GM20000 (cell line): Measurements from ENCODE around the gene GMPPB.

Experiments used
- DNase-seq: peaks from one replicate; pipeline ENCODE4 v3.0.0; 2012; ENCODE audit warnings: low spot score
- CTCF ChIP-seq: IDR thresholded peaks from 2 replicates; pipeline ENCODE4 v1.5.1; 2012; ENCODE audit warnings: mild to moderate bottlenecking, control low read depth; ENCODE audit errors: extremely low read depth, missing control alignments

Gene GMPPB

GRCh38 chr3:49745986-49746385, 22.2 kb upstream of the GMPPB start:
- no peak for TF ChIP-seq CTCF
- DNase-seq = no peak

- no peak for DNase-seq
- TF ChIP-seq CTCF = no peak
Measured at GRCh38 chr3:49740427-49740826, 16.7 kb upstream of the GMPPB start.

GRCh38 chr3:49738067-49738713, 14.4 kb upstream of the GMPPB start:
- no peak for DNase-seq
- no peak for TF ChIP-seq CTCF

GRCh38 chr3:49734752-49735151, 11.0 kb upstream of the GMPPB start:
- TF ChIP-seq CTCF = no peak
- no peak for DNase-seq

- no peak for TF ChIP-seq CTCF
- no peak for DNase-seq
Measured at GRCh38 chr3:49733551-49733950, 9.8 kb upstream of the GMPPB start.

- no peak for DNase-seq
- TF ChIP-seq CTCF = no peak
Measured at GRCh38 chr3:49732597-49732996, 8.8 kb upstream of the GMPPB start.

GRCh38 chr3:49729966-49730609, 6.3 kb upstream of the GMPPB start:
- no peak for DNase-seq
- TF ChIP-seq CTCF = no peak
